ES-I3 (cell line): Measurements from ENCODE around the gene TM4SF1.

Experiments used
- H3K36me3 ChIP-seq: 2 replicates; pipeline ENCODE4 v1.6.1; 2013; ENCODE audit warnings: mild to moderate bottlenecking, low read length, control low read depth, moderate library complexity; ENCODE audit not compliant: insufficient read depth
- H3K4me1 ChIP-seq: 2 replicates; pipeline ENCODE4 v1.6.1; 2013; ENCODE audit warnings: mild to moderate bottlenecking, control low read depth, low read length; ENCODE audit not compliant: insufficient read depth
- H3K9ac ChIP-seq: 2 replicates; pipeline ENCODE4 v1.6.1; 2013; ENCODE audit warnings: low read depth, mild to moderate bottlenecking, low read length, moderate library complexity
- H3K9me3 ChIP-seq: 2 replicates; pipeline ENCODE4 v1.6.1; 2013; ENCODE audit warnings: mild to moderate bottlenecking, low read length, moderate library complexity; ENCODE audit not compliant: control insufficient read depth, insufficient read depth

The TM4SF1 gene

GRCh38 chr3:149332227-149332765 lies 45.2 kb downstream of the TM4SF1 start:
- no peaks in the 10 kb centered on the region for H3K36me3 ChIP-seq
- H3K9me3 ChIP-seq, result no peaks in the 10 kb centered on the region
- H3K4me1 ChIP-seq, result peaks cover 17% of the 10 kb centered on the region; the same call in 1 of the 2 replicates
- H3K9ac ChIP-seq, result peak overlapping the region; percentile 14; the same call in 1 of the 2 replicates

- peaks cover 17% of the 10 kb centered on the region; the same call in 1 of the 2 replicates for H3K4me1 ChIP-seq
- H3K9me3 ChIP-seq, result no peaks in the 10 kb centered on the region
- no peak overlapping the region for H3K9ac ChIP-seq
- no peaks in the 10 kb centered on the region for H3K36me3 ChIP-seq
These were observed 46.1 kb downstream of the TM4SF1 start for GRCh38 chr3:149331396-149331795.

- H3K36me3 ChIP-seq, result no peaks in the 10 kb centered on the region
- H3K4me1 ChIP-seq, result peaks cover 17% of the 10 kb centered on the region; the same call in 1 of the 2 replicates
- H3K9ac ChIP-seq, result no peak overlapping the region
- no peaks in the 10 kb centered on the region for H3K9me3 ChIP-seq
These were observed 46.7 kb downstream of the TM4SF1 start for GRCh38 chr3:149330609-149331331.

- no peaks in the 10 kb centered on the region for H3K4me1 ChIP-seq
- H3K36me3 ChIP-seq, result no peaks in the 10 kb centered on the region
- H3K9me3 ChIP-seq, result no peaks in the 10 kb centered on the region
- no peak overlapping the region for H3K9ac ChIP-seq
These were observed 50.3 kb downstream of the TM4SF1 start for GRCh38 chr3:149327156-149327555.

DNA sequence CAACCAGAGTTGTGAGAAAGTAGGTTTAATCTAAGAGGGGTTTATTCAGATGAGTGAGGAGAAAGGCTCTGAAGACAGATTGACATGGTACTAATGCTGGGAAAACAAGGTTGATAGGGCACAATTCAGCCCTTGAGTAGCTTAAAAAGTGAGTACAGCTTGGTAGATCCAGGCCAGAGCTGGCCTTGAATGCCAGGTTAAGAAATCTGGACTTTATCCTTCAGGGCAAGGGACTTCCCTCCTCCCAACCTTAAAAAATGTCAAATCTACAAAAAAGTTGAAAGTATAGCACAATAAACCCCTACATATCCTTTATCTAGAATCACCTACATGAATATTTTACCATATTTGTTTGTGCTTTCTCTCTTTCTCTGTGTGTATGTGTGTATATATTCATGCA lies 51.9 kb downstream of the TM4SF1 start:
- Histone ChIP-seq H3K4me1 (no peaks in the 10 kb centered on the region), H3K9me3 (no peaks in the 10 kb centered on the region), H3K36me3 (no peaks in the 10 kb centered on the region), H3K9ac (no peak overlapping the region)

DNA sequence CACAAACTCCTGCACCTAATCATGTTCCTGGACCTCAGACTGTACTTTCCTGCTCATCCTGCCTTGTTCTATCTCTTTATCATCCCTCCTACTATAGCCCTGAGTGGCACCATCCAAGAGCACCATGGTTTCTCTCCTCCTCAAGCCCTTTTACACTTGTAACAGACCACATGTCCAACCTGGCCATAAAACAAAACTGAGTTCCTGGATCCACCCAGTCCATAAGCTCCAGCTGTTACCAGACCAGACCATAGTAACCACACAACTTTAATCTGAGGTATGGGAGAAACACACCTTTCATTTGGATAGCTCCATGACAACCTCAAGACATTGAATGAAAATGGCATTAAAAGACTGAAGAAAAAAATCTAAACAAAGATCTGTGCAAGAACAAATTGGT lies 53.1 kb downstream of the TM4SF1 start:
- H3K36me3 ChIP-seq, result no peaks in the 10 kb centered on the region
- no peak overlapping the region for H3K9ac ChIP-seq

GRCh38 chr3:149321640-149322039 lies 55.8 kb downstream of the TM4SF1 start:
- Histone ChIP-seq H3K4me1 (no peaks in the 10 kb centered on the region), H3K9me3 (no peaks in the 10 kb centered on the region), H3K36me3 (no peaks in the 10 kb centered on the region), H3K9ac (no peak overlapping the region)

More for the DNA sequence above, 53.1 kb downstream of the TM4SF1 start:
- Histone ChIP-seq H3K4me1 (no peaks in the 10 kb centered on the region), H3K9me3 (no peaks in the 10 kb centered on the region)

GRCh38 chr3:149321136-149321535 lies 56.3 kb downstream of the TM4SF1 start:
- H3K9ac ChIP-seq, result no peak overlapping the region

DNA sequence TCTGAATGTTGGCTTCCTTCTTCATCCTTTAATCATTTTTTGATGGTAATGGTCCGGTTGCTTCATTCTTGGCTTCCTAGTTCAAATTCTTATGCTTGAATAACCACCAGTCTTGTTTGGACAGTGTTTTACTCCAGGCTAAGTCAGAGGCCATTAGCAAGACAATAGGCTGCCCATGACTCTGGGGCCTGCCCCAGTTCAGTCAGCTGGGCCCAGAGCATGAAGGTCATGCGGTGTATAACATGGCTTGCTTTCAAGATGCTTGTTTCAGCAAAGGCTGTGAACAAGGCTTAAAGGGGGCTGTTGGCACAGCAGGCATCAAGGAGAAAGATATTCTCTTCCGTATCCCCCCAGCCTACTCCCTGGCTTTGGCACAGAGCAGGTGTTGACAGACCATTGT lies 57.7 kb downstream of the TM4SF1 start:
- Histone ChIP-seq H3K36me3 (no peaks in the 10 kb centered on the region), H3K9ac (no peak overlapping the region), H3K9me3 (no peaks in the 10 kb centered on the region)

More at GRCh38 chr3:149321136-149321535, 56.3 kb downstream of the TM4SF1 start:
- H3K9me3 ChIP-seq, result no peaks in the 10 kb centered on the region
- no peaks in the 10 kb centered on the region for H3K36me3 ChIP-seq
- no peaks in the 10 kb centered on the region for H3K4me1 ChIP-seq

More for the DNA sequence above, 57.7 kb downstream of the TM4SF1 start:
- peaks cover 5% of the 10 kb centered on the region for H3K4me1 ChIP-seq
